Liver (tissue), 9 donors: ENCODE results near the gene KIAA0825. TPM values are rescaled to one million over a fixed set of nuclear protein-coding genes. Genes with fewer than 3 reads are reported as not detected.

ENCODE experiments used
- DNase-seq: peaks from one replicate; pipeline ENCODE4 v3.0.0-alpha.2; 2017; ENCODE audit warnings: low spot score
- H3K27ac ChIP-seq, 2 donors: one replicate each; pipeline ENCODE4 v1.7.0; 2013; ENCODE audit warnings: inconsistent platforms in 2 of 2, low read length in 2 of 2, control low read depth in 1 of 2, low read depth in 1 of 2, mild to moderate bottlenecking in 1 of 2
- H3K27me3 ChIP-seq, 4 donors: one replicate each; pipeline versions ENCODE4 v1.6.1 to v1.7.0; 2013; ENCODE audit warnings: low read length in 3 of 4, inconsistent platforms in 1 of 4, mild to moderate bottlenecking in 1 of 4, moderate library complexity in 1 of 4; ENCODE audit not compliant: control insufficient read depth in 4 of 4, insufficient read depth in 4 of 4
- H3K36me3 ChIP-seq, 4 donors: one replicate each; pipeline versions ENCODE4 v1.6.1 to v1.7.0; 2013; ENCODE audit warnings: low read length in 3 of 4, mild to moderate bottlenecking in 3 of 4, low read depth in 1 of 4, moderate library complexity in 1 of 4; ENCODE audit not compliant: control insufficient read depth in 4 of 4, insufficient read depth in 3 of 4
- H3K4me1 ChIP-seq, 4 donors: one replicate each; pipeline versions ENCODE4 v1.6.1 to v1.7.0; 2013; ENCODE audit warnings: low read length in 3 of 4, mild to moderate bottlenecking in 3 of 4, moderate library complexity in 1 of 4; ENCODE audit not compliant: control insufficient read depth in 4 of 4, insufficient read depth in 4 of 4
- H3K4me3 ChIP-seq, 3 donors: one replicate each; pipeline versions ENCODE4 v1.6.1 to v1.7.0; 2013; ENCODE audit warnings: low read length in 3 of 3, control low read depth in 1 of 3, low read depth in 1 of 3, mild to moderate bottlenecking in 1 of 3
- H3K9ac ChIP-seq, 2 donors: one replicate each; pipeline ENCODE4 v1.7.0; 2013; ENCODE audit warnings: low read length in 2 of 2, mild to moderate bottlenecking in 2 of 2, moderate library complexity in 2 of 2, control low read depth in 1 of 2, low read depth in 1 of 2
- H3K9me3 ChIP-seq, 4 donors: one replicate each; pipeline versions ENCODE4 v1.6.1 to v1.7.0; 2013; ENCODE audit warnings: low read length in 3 of 4; ENCODE audit not compliant: control insufficient read depth in 4 of 4
- CTCF ChIP-seq: fragments of 150-350 bp; IDR thresholded peaks from 2 replicates; pipeline ENCODE4 v1.5.1; 2017; ENCODE audit warnings: improper control_type of control experiment, low read depth, low read length; ENCODE audit not compliant: missing input control
- GABPA ChIP-seq, 2 donors: IDR thresholded peaks in 1 of 2; conservative IDR thresholded peaks in 1 of 2; 2 replicates each; pipeline ENCODE4 v1.6.1; 2016; ENCODE audit warnings: antibody characterized with exemption in 2 of 2, mild to moderate bottlenecking in 1 of 2, moderate library complexity in 1 of 2
- JUND ChIP-seq, 2 donors: IDR thresholded peaks; 2 replicates each; pipeline ENCODE4 v1.6.1; 2016; ENCODE audit warnings: antibody characterized with exemption in 2 of 2
- MAX ChIP-seq: IDR thresholded peaks from 2 replicates; pipeline ENCODE4 v1.6.1; 2016; ENCODE audit warnings: antibody characterized with exemption
- NR2F2 ChIP-seq: IDR thresholded peaks from 2 replicates; pipeline ENCODE4 v1.6.1; 2016; ENCODE audit warnings: antibody characterized with exemption
- REST ChIP-seq: IDR thresholded peaks from 2 replicates; pipeline ENCODE4 v1.6.1; 2016; ENCODE audit warnings: antibody characterized with exemption, mild to moderate bottlenecking
- RXRA ChIP-seq, 2 donors: IDR thresholded peaks; 2 replicates each; pipeline ENCODE4 v1.6.1; 2017 to 2018; ENCODE audit warnings: antibody characterized with exemption in 2 of 2, mild to moderate bottlenecking in 1 of 2
- SP1 ChIP-seq: IDR thresholded peaks from 2 replicates; pipeline ENCODE4 v1.6.1; 2018; ENCODE audit warnings: antibody characterized with exemption, mild to moderate bottlenecking
- TAF1 ChIP-seq: conservative IDR thresholded peaks from 2 replicates; pipeline ENCODE4 v1.6.1; 2016; ENCODE audit warnings: antibody characterized with exemption, mild to moderate bottlenecking
- WGBS: extraction: QIAGEN DNeasy Blood & Tissue Kit; methylation state at CpG from one replicate; pipeline ENCODE4 v1.1.7; 2013; 5-methylcytosine and 5-hydroxymethylcytosine counted together
- polyA plus RNA-seq, 2 donors: library from polyadenylated mRNA; stranded (reverse) in 1 of 2; unstranded in 1 of 2; fragments of 200-250 nt in 1 of 2; fragments of >200 nt in 1 of 2; fragmentation: Nextera tagmentation in 1 of 2; extraction: Ambion mirVana in 1 of 2; gene quantifications; one replicate each; pipeline versions ENCODE4 v1.2.1 to v1.2.3, GENCODE V29; 2013 to 2015
- total RNA-seq, 2 donors: library from RNA; depleted of rRNA; stranded (reverse); fragments of >200 nt; gene quantifications; one replicate each; pipeline ENCODE4 v1.2.3, GENCODE V29; 2014
- donor health status: healthy.
- donor health status: healthy.
- donor health status: healthy.
- donor health status: healthy.
- donor health status: healthy.

KIAA0825 gene
- total and polyA plus RNA-seq, 4 donors: 0.25 to 3.2 (median 1.2) TPM

GRCh38 chr5:94623011-94623410, 4.6 kb upstream of the KIAA0825 start:
- no peak overlapping the region for H3K4me3 ChIP-seq
- H3K4me1 ChIP-seq: peaks cover 0 to 30% (median 11%) of the 10 kb centered on the region in 4 donors
- no peak overlapping the region for H3K27ac ChIP-seq
- H3K9ac ChIP-seq: no peak overlapping the region
- no peaks in the 10 kb centered on the region for H3K27me3 ChIP-seq
- no peak for DNase-seq
- TF ChIP-seq GABPA (IDR thresholded peaks at IDR 0.05 in 1 of 2, conservative IDR thresholded peaks at IDR 0.05 in 1 of 2) (no peak), MAX (no peak)
- no peaks in the 10 kb centered on the region for H3K36me3 ChIP-seq
- no peaks in the 10 kb centered on the region for H3K9me3 ChIP-seq

GRCh38 chr5:94621763-94622162, 3.4 kb upstream of the KIAA0825 start:
- H3K9ac ChIP-seq: no peak overlapping the region
- H3K9me3 ChIP-seq: no peaks in the 10 kb centered on the region
- H3K27ac ChIP-seq: no peak overlapping the region
- H3K4me1 ChIP-seq: peaks cover 2 to 42% (median 18%) of the 10 kb centered on the region in 4 donors
- 59% methylated on average over 5 of the region's 5 CpGs for WGBS
- no peak overlapping the region for H3K4me3 ChIP-seq
- no peaks in the 10 kb centered on the region for H3K36me3 ChIP-seq
- DNase-seq: no peak
- H3K27me3 ChIP-seq: no peaks in the 10 kb centered on the region
- no peak for TF ChIP-seq TAF1
- no peak for TF ChIP-seq SP1
- TF ChIP-seq RXRA (IDR thresholded peaks at IDR 0.05): no peak

GRCh38 chr5:94620256-94620655, 1.9 kb upstream of the KIAA0825 start:
- Histone ChIP-seq H3K27me3 (no peaks in the 10 kb centered on the region), H3K9me3 (no peaks in the 10 kb centered on the region), H3K27ac (no peak overlapping the region), H3K36me3 (no peaks in the 10 kb centered on the region), H3K9ac (no peak overlapping the region), H3K4me3 (no peak overlapping the region), H3K4me1 (peaks cover 5 to 54% (median 23%) of the 10 kb centered on the region in 4 donors)
- DNase-seq: no peak
- no peak for TF ChIP-seq TAF1
- no peak for TF ChIP-seq CTCF
- TF ChIP-seq REST: no peak
- TF ChIP-seq JUND (IDR thresholded peaks at IDR 0.05): no peak
- no peak for TF ChIP-seq NR2F2
- 95% methylated on average over 5 of the region's 5 CpGs for WGBS
